GM21447 (cell line): ENCODE measurements around the gene LRRC42.

Experiments
- ATAC-seq: cut with Tn5 transposase; IDR thresholded peaks from one replicate; pipeline ENCODE4 v1.9.1; 2021; ENCODE audit not compliant: unreplicated experiment

The LRRC42 gene

GRCh38 chr1:53946252-53947171, at the start of gene LRRC42:
TSS of gene LRRC42 (plus strand) at chr1:53946350. CDS start at chr1:53952000, 5,650 bp downstream.
- peak; percentile 64 for ATAC-seq

- no peak for ATAC-seq
These were observed 49.4 kb upstream of the LRRC42 start for GRCh38 chr1:53896635-53897229.

- ATAC-seq: no peak
These were observed 46.9 kb upstream of the LRRC42 start for GRCh38 chr1:53899206-53899628.

- ATAC-seq: no peak
These were observed 46.4 kb upstream of the LRRC42 start for GRCh38 chr1:53899708-53900107.

GRCh38 chr1:53902235-53903138, 43.7 kb upstream of the LRRC42 start:
- no peak for ATAC-seq

GRCh38 chr1:53905509-53905908, 40.6 kb upstream of the LRRC42 start:
- ATAC-seq: no peak

GRCh38 chr1:53906121-53906520, 40.0 kb upstream of the LRRC42 start:
- no peak for ATAC-seq

GRCh38 chr1:53909946-53910345, 36.2 kb upstream of the LRRC42 start:
- ATAC-seq: no peak

GRCh38 chr1:53911442-53911841, 34.7 kb upstream of the LRRC42 start:
- ATAC-seq: no peak

GRCh38 chr1:53913352-53914033, 32.7 kb upstream of the LRRC42 start:
- ATAC-seq: no peak

GRCh38 chr1:53918343-53918742, 27.8 kb upstream of the LRRC42 start:
- no peak for ATAC-seq

GRCh38 chr1:53919675-53920066, 26.5 kb upstream of the LRRC42 start:
- ATAC-seq: no peak

GRCh38 chr1:53927376-53927881, 18.7 kb upstream of the LRRC42 start:
- ATAC-seq: no peak

GRCh38 chr1:53929246-53929960, 16.7 kb upstream of the LRRC42 start:
- ATAC-seq: no peak

GRCh38 chr1:53930932-53931331, 15.2 kb upstream of the LRRC42 start:
- no peak for ATAC-seq

- ATAC-seq: no peak
These were observed 14.6 kb upstream of the LRRC42 start for GRCh38 chr1:53931523-53931922.

- ATAC-seq: no peak
These were observed 11.9 kb upstream of the LRRC42 start for GRCh38 chr1:53934170-53934765.

GRCh38 chr1:53936430-53936829, 9.7 kb upstream of the LRRC42 start:
- ATAC-seq: no peak

- no peak for ATAC-seq
These were observed 7.9 kb upstream of the LRRC42 start for GRCh38 chr1:53938136-53938830.
